GM23248 (cell line): ENCODE results near the gene LGALS8. TPM values are rescaled to one million over a fixed set of nuclear protein-coding genes. Genes with fewer than 3 reads are reported as not detected.

Experiments used
- DNase-seq: peaks from one replicate; pipeline ENCODE4 v3.0.0-alpha.2; 2015
- H2AFZ ChIP-seq: fragments of 200-600 bp; sonication (generic); 2 replicates; pipeline ENCODE4 v1.6.1; 2016; ENCODE audit warnings: antibody characterized with exemption
- H3F3A ChIP-seq: fragments of 200-600 bp; sonication (generic); 2 replicates; pipeline ENCODE4 v1.6.1; 2016; ENCODE audit warnings: mild to moderate bottlenecking, antibody characterized with exemption, mixed run types; ENCODE audit not compliant: insufficient read depth
- H3K27ac ChIP-seq: fragments of 200-600 bp; sonication (generic); 2 replicates; pipeline ENCODE4 v1.5.1; 2016; ENCODE audit warnings: mild to moderate bottlenecking
- H3K27me3 ChIP-seq: fragments of 200-600 bp; sonication (generic); replicated peaks from 2 replicates; pipeline ENCODE4 v1.6.1; 2016; ENCODE audit warnings: mild to moderate bottlenecking; ENCODE audit not compliant: insufficient read depth
- H3K36me3 ChIP-seq: fragments of 200-600 bp; sonication (generic); 2 replicates; pipeline ENCODE4 v1.6.1; 2016; ENCODE audit warnings: low read depth, mild to moderate bottlenecking
- H3K4me1 ChIP-seq: fragments of 200-600 bp; sonication (generic); 2 replicates; pipeline ENCODE4 v1.6.1; 2016; ENCODE audit warnings: mild to moderate bottlenecking; ENCODE audit not compliant: insufficient read depth
- H3K4me2 ChIP-seq: fragments of 200-600 bp; sonication (generic); one replicate; pipeline ENCODE4 v1.6.1; 2016; ENCODE audit warnings: mild to moderate bottlenecking; ENCODE audit not compliant: unreplicated experiment
- H3K4me3 ChIP-seq: fragments of 200-600 bp; sonication (generic); 2 replicates; pipeline ENCODE4 v1.5.1; 2016; ENCODE audit warnings: mild to moderate bottlenecking
- H3K79me2 ChIP-seq: fragments of 200-600 bp; sonication (generic); 2 replicates; pipeline ENCODE4 v1.6.1; 2016; ENCODE audit warnings: mild to moderate bottlenecking; ENCODE audit not compliant: insufficient read depth
- H3K9ac ChIP-seq: fragments of 200-600 bp; sonication (generic); 2 replicates; pipeline ENCODE4 v1.6.1; 2016; ENCODE audit warnings: mild to moderate bottlenecking
- H3K9me2 ChIP-seq: fragments of 200-600 bp; sonication (generic); 2 replicates; pipeline ENCODE4 v1.6.1; 2016; ENCODE audit warnings: mixed run types, mild to moderate bottlenecking, moderate library complexity; ENCODE audit not compliant: insufficient read depth
- H3K9me3 ChIP-seq: fragments of 200-600 bp; sonication (generic); one replicate; pipeline ENCODE4 v1.6.1; 2017; ENCODE audit warnings: low read depth
- H4K20me1 ChIP-seq: fragments of 200-600 bp; sonication (generic); 2 replicates; pipeline ENCODE4 v1.6.0; 2016; ENCODE audit not compliant: insufficient read depth
- EZH2 ChIP-seq: fragments of 200-600 bp; sonication (generic); IDR thresholded peaks from 2 replicates; pipeline ENCODE4 v1.6.1; 2018; ENCODE audit warnings: antibody characterized with exemption, mild to moderate bottlenecking; ENCODE audit not compliant: insufficient read depth, poor library complexity, severe bottlenecking
- EZH2phosphoT487 ChIP-seq: fragments of 200-600 bp; sonication (generic); IDR thresholded peaks from 2 replicates; pipeline ENCODE4 v1.6.1; 2018; ENCODE audit warnings: antibody characterized with exemption, moderate library complexity, mild to moderate bottlenecking, low read depth; ENCODE audit not compliant: insufficient read depth
- WGBS, 2 experiments: methylation state at CpG; one replicate each; pipeline ENCODE4 v1.1.6; 2015 to 2017; ENCODE audit warnings: low lambda C conversion rate in 2 of 2, low coverage in 1 of 2; ENCODE audit errors: missing lambda C conversion rate in 2 of 2; 5-methylcytosine and 5-hydroxymethylcytosine counted together
- in situ Hi-C: fragments of 300-500 bp; cut with MboI; formaldehyde crosslinking; loops from 2 replicates; pipeline ENCODE4 v1.15.0; 2020
- polyA plus RNA-seq: library from polyadenylated mRNA; unstranded; fragments of >200 nt; fragmentation: Nextera tagmentation; extraction: Ambion mirVana; gene quantifications from 2 replicates; pipeline ENCODE4 v1.2.1, GENCODE V29; 2016
- total RNA-seq: library from RNA; depleted of rRNA; stranded (reverse); fragments of >200 nt; shearing (Covaris generic); gene quantifications from 2 replicates; pipeline ENCODE4 v1.2.3, GENCODE V29; 2014

The LGALS8 gene
- total and polyA plus RNA-seq, 2 experiments from 2014 or later, result 43.3 to 68.6 TPM

DNA sequence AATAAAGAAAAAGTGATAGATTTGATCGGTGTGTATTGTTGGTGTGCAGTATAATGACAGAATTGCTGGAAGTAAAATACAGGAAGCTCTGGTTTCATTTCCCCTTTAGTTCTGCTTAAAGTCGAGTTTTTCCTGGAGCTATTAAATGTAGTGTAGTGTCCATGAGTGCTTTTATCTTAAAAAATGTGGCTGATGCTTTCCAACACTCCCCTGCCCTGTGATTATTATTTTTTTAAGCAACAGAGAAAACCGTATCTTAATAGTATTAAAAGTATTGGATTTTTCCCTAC, 1.1 kb downstream of the LGALS8 start:
- peaks cover 9% of the 10 kb centered on the region for H3K36me3 ChIP-seq
- no peaks in the 10 kb centered on the region for H3K9me3 ChIP-seq
- no peaks in the 10 kb centered on the region for H3K27me3 ChIP-seq
- H3K4me1 ChIP-seq, result peaks cover 6% of the 10 kb centered on the region; the same call in 1 of the 2 replicates
- peak overlapping the region; percentile 90 for H3K4me3 ChIP-seq
- DNase-seq, result no peak
- peak overlapping the region; percentile 59 for H3K27ac ChIP-seq
- peaks cover 30% of the 10 kb centered on the region for H3K79me2 ChIP-seq
- H2AFZ ChIP-seq, result peak overlapping the region; percentile 92
- TF ChIP-seq EZH2phosphoT487, result no peak
- TF ChIP-seq EZH2, result no peak
- H3K9me2 ChIP-seq, result no peaks in the 10 kb centered on the region
- peaks cover 9% of the 10 kb centered on the region; the same call in 1 of the 2 replicates for H3F3A ChIP-seq
- H4K20me1 ChIP-seq, result no peaks in the 10 kb centered on the region
- peak overlapping the region; percentile 88 for H3K9ac ChIP-seq
- WGBS, 2 experiments, result 3 to 5% methylated on average over 3 of the region's 3 CpGs
- in situ Hi-C loops, result no loop called here
- H3K4me2 ChIP-seq, result peak overlapping the region; percentile 78

DNA sequence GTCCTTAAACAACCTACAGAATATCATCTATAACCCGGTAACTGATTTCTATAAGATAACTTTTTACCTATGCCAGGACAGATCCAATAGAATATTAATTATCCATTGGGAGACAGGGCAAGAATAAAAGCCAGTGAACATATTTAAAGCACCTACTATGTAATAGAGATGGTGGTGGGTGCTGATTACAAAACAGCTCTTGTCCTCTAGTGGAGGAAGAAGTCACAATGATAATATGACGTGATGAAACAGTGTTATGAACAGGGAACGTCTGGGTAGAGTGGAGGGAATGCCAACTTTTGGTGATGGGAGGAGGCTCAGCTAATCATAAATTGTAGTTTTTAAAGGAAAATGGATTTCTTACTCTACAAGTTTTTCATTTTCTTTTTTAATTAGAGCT, 2.3 kb downstream of the LGALS8 start:
- in situ Hi-C loops, result no loop called here
- Histone ChIP-seq H3K36me3 (peaks cover 9% of the 10 kb centered on the region), H3K4me2 (no peak overlapping the region), H2AFZ (no peak overlapping the region), H3F3A (peaks cover 19% of the 10 kb centered on the region), H3K9me3 (no peaks in the 10 kb centered on the region), H4K20me1 (no peaks in the 10 kb centered on the region), H3K4me1 (peaks cover 6% of the 10 kb centered on the region; the same call in 1 of the 2 replicates), H3K79me2 (peaks cover 30% of the 10 kb centered on the region), H3K27ac (no peak overlapping the region), H3K9ac (no peak overlapping the region), H3K9me2 (no peaks in the 10 kb centered on the region), H3K27me3 (no peaks in the 10 kb centered on the region), H3K4me3 (no peak overlapping the region)
- 76 to 79% methylated on average over 3 of the region's 3 CpGs for WGBS, 2 experiments
- TF ChIP-seq EZH2phosphoT487, result no peak
- DNase-seq, result no peak

DNA sequence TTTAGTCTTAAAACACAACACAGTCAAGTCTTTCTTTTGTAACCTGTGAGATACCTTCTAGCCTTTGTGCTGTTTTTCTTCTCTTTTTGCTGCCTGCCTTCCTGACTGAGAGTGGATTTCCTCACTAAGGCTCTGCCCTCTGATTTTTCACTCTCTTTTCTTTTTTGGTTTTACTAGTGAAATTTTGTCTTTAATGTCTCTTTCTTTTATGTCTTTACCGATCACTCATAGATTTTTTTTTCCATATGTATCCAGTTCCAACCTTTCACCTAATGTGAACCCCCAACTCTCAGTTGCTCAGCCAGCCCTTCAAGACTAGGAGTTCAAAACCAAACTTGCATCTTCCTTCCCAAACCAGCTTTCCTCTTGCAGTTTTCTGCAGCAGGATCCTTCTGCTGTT, 6.5 kb downstream of the LGALS8 start:
- Histone ChIP-seq H3K27me3 (no peaks in the 10 kb centered on the region), H3K79me2 (peaks cover 25% of the 10 kb centered on the region), H3K9me2 (no peaks in the 10 kb centered on the region), H2AFZ (no peak overlapping the region), H3K4me3 (no peak overlapping the region), H3K4me1 (peaks cover 16% of the 10 kb centered on the region), H3F3A (peaks cover 22% of the 10 kb centered on the region), H3K9ac (no peak overlapping the region), H3K4me2 (no peak overlapping the region), H3K27ac (no peak overlapping the region), H3K9me3 (no peaks in the 10 kb centered on the region), H3K36me3 (peaks cover 9% of the 10 kb centered on the region), H4K20me1 (no peaks in the 10 kb centered on the region)
- 100% methylated on average over 1 of the region's 1 CpG for WGBS, 2 experiments
- TF ChIP-seq EZH2phosphoT487, result no peak
- TF ChIP-seq EZH2, result no peak
- no peak for DNase-seq
- in situ Hi-C loops, result no loop called here

DNA sequence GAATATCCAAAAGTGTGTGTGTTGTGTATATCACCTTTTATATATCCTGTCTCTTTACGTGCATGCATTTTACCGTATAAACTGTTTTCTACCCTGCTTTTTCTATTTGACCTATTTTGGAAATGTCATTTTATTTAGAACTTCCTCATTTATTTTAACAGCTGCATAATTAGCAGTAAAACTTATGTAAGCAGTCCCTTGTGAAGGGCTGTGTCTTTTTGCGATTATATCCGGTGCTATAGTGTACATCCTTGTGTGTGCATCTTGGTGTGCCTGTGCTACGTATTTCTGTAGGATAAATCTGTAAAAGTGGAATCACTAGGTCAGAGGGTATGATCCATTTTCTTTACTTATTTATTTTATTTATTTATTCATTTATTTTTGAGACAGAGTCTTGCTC, 7.2 kb downstream of the LGALS8 start:
- H3K27ac ChIP-seq, result no peak overlapping the region
- H4K20me1 ChIP-seq, result no peaks in the 10 kb centered on the region
- in situ Hi-C loops, result no loop called here
- H3K9me3 ChIP-seq, result no peaks in the 10 kb centered on the region
- H3K9ac ChIP-seq, result no peak overlapping the region
- H3F3A ChIP-seq, result peaks cover 22% of the 10 kb centered on the region
- no peak overlapping the region for H2AFZ ChIP-seq
- no peaks in the 10 kb centered on the region for H3K9me2 ChIP-seq
- no peak overlapping the region for H3K4me3 ChIP-seq
- WGBS, 2 experiments, result 86 to 89% methylated on average over 5 of the region's 5 CpGs
- no peaks in the 10 kb centered on the region for H3K27me3 ChIP-seq
- peaks cover 13% of the 10 kb centered on the region for H3K4me1 ChIP-seq
- DNase-seq, result no peak
- H3K36me3 ChIP-seq, result peaks cover 9% of the 10 kb centered on the region
- no peak for TF ChIP-seq EZH2
- no peak for TF ChIP-seq EZH2phosphoT487
- H3K79me2 ChIP-seq, result peaks cover 25% of the 10 kb centered on the region
- no peak overlapping the region for H3K4me2 ChIP-seq

DNA sequence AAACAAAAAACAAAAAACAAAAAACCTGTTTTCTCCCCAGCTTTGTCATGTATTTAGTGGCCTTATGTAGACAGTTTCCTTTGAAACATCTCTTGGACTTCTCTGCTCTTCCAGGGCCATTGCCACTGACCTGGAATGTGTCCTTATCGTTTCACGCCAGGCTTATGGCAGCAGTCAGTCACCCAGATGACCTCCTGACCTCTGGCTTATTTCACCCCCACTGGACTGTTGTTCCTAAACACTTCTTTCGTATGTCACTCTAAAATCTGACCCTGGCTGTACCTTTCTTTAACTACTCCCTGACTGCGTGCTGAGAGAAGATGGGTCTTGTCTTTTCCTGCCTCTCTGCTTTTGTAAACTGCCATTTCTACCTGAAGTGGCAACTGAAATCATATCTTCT, 9.1 kb downstream of the LGALS8 start:
- Histone ChIP-seq H3K4me3 (no peak overlapping the region), H3F3A (peaks cover 22% of the 10 kb centered on the region), H3K27me3 (no peaks in the 10 kb centered on the region), H2AFZ (no peak overlapping the region), H3K9me3 (no peaks in the 10 kb centered on the region), H3K9me2 (no peaks in the 10 kb centered on the region), H3K36me3 (peaks cover 6% of the 10 kb centered on the region; the same call in 1 of the 2 replicates), H3K9ac (no peak overlapping the region), H3K27ac (no peak overlapping the region), H3K4me1 (peaks cover 13% of the 10 kb centered on the region), H4K20me1 (no peaks in the 10 kb centered on the region), H3K4me2 (no peak overlapping the region), H3K79me2 (peaks cover 20% of the 10 kb centered on the region)
- no peak for TF ChIP-seq EZH2
- TF ChIP-seq EZH2phosphoT487, result no peak
- in situ Hi-C loops, result no loop called here
- 98 to 99% methylated on average over 4 of the region's 4 CpGs for WGBS, 2 experiments
- no peak for DNase-seq
